Measurements from ENCODE around the gene SLAMF6.
"Not testable (repeated sequence)": the region's sequence is repeated elsewhere in the genome, so short reads cannot be mapped to it uniquely, and the experiment has no call there.

SLAMF6 gene

GRCh38 chr1:160522622-160523345 lies at the start of gene SLAMF6:
Gene SLAMF6 (minus strand): TSS chr1:160523255. CDS start chr1:160523192, 63 bp downstream.
- DNase-seq (ENCODE audit: low read depth in 2 of 2): peak in 1 of 2 experiments; percentile 52

DNA sequence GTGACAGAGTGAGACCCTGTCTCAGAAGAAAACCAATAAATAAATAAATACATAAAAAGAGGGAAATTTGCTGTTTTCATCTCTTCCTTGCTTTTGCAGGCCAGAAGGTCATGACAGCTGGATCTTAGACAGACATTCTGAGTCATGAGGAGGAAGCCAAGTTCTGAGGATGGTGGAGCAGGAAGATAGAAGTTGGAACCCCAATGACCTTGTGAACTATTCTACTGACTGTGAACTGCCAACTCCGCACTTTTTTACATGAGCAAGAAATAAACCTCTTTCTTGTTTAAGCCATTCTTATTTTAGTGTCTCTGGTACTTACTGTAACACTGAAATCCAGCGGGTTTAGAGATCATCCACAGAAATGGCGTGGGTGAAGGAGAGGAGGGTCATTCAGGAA lies 47.8 kb upstream of the SLAMF6 start:
- no peak for DNase-seq (ENCODE audit: low read depth in 2 of 2)

DNA sequence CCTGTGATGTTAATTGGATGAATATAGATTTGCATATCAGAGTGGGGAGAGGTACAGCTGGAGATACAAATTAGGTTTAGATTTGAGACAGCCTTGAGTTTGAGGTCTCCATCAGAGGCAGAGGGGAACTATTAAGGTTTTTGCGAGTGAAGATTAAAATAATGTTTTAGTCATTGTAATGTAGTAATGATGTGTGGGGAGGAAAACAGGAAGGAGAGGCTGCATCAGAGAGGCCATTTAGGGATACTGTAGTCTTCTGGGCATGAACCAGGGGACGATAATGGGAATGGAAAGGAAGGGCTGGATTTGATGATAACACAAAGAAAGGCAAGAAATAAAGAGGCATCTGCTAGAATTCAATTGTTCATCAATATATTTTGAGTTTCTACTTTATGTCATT lies 46.8 kb upstream of the SLAMF6 start:
- no peak for DNase-seq (ENCODE audit: low read depth in 2 of 2)

DNA sequence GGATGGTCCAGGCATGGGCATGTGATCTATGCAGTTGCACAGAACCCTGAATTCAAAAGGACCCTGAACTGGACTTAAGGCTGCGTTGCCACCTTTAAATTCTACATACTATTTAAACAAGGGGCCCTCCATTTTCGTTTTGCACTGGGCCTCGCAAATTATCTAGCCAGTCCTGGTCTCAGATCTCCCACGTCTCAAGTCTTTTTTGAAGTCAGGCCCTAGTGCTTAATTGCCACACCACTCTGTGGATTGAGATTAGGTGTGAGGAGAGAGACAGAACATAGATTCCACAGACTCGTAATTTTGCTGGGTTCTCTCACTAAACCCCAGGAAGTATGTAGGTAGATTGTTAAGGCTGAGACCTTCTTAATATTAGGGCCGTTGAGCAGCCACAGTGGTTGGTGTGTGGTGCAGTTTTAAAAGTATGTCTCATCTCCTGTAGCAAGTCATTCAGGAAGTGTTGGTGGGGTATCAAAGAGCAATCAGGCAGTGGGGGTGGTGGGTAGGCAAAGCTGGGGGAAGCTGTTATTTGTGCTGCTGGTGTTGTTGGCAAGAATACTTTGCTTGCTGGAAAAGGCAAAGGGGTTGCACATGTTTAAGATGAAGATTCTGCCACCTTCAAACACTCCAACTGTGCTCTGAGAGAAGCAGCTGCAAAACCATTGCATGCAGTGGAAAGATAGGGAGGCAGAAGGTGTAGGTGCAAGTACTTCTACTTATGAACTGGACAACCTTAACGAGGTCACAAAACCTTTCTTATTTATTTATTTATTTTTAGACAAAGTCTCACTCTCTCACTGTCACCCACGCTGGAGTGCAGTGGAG lies 45.0 kb upstream of the SLAMF6 start:
- peak; percentile 43 to 57 for DNase-seq (ENCODE audit: low read depth in 2 of 2)

DNA sequence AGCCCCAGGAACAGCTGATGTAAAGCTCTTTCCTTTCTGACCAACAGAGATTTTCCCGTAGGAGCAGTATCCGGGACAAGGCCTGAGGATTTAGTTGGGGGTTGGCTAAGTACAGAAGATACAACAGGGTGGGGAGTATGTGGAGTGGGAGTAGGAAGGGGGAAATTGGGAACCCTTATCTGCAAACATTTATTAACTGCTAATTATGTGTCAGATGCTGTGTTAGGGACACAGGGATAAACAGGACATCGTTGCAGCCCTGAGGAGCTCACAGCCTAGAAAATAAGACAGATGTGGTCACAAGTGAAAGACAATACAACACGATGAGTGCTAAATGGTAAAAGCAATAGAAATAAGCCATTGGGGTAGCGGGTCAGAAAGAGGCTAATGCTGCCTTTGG lies 44.3 kb upstream of the SLAMF6 start:
- DNase-seq (ENCODE audit: low read depth in 2 of 2): no peak

DNA sequence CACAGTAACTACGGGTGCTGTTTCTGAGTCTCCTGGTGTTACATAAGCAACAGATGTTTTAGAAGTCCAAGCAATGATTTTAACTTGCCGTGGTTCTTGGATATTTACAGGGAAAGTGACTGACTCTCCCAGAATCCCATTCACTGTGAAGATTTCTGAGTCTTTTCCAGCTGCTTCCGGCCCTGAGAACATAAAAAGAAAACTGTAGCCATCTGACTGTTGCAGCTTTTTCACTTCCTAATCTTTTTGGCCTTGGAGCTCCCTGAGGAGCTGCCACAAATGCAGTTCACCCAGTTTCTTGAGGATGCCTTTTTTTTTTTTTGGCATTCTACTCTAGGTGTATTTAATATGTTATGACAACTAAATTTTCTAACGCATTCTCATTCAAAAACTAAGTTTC lies 42.5 kb upstream of the SLAMF6 start:
- DNase-seq (ENCODE audit: low read depth in 2 of 2): no peak

GRCh38 chr1:160563230-160563629 lies 40.2 kb upstream of the SLAMF6 start:
- DNase-seq (ENCODE audit: low read depth in 2 of 2): not testable (repeated sequence)

GRCh38 chr1:160562745-160563144 lies 39.7 kb upstream of the SLAMF6 start:
- not testable (repeated sequence) for DNase-seq (ENCODE audit: low read depth in 2 of 2)

GRCh38 chr1:160560806-160561205 lies 37.8 kb upstream of the SLAMF6 start:
- DNase-seq (ENCODE audit: low read depth in 2 of 2): no peak

- DNase-seq (ENCODE audit: low read depth in 2 of 2): no peak
Observed at GRCh38 chr1:160560045-160560705, 37.1 kb upstream of the SLAMF6 start.

DNA sequence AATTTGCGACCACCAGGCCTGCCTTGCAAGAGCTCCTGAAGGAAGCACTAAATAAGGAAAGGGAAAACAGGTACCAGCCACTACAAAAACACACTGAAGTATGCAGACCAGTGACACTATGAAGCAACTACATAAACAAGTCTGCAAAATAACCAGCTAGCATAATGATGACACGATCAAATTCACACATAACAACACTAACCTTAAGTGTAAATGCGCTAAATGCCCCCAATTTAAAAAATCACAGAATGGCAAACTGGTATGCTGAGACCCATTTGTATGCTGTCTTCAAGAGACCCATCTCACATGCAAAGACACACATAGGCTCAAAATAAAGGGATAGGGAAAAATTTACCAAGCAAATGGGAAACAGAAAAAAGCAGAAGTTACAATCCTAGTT lies 36.4 kb upstream of the SLAMF6 start:
- DNase-seq (ENCODE audit: low read depth in 2 of 2): not testable (repeated sequence)

GRCh38 chr1:160558660-160559380 lies 35.8 kb upstream of the SLAMF6 start:
- DNase-seq (ENCODE audit: low read depth in 2 of 2): no peak

- DNase-seq (ENCODE audit: low read depth in 2 of 2): no peak
Observed at GRCh38 chr1:160553778-160554177, 30.7 kb upstream of the SLAMF6 start.

- no peak for DNase-seq (ENCODE audit: low read depth in 2 of 2)
Observed at GRCh38 chr1:160552425-160552824, 29.4 kb upstream of the SLAMF6 start.

GRCh38 chr1:160550572-160551034 lies 27.5 kb upstream of the SLAMF6 start:
- DNase-seq (ENCODE audit: low read depth in 2 of 2): peak; percentile 28 to 54

- no peak for DNase-seq (ENCODE audit: low read depth in 2 of 2)
Observed at GRCh38 chr1:160549665-160550006, 26.6 kb upstream of the SLAMF6 start.

- DNase-seq (ENCODE audit: low read depth in 2 of 2): no peak
Observed at GRCh38 chr1:160548960-160549664, 26.1 kb upstream of the SLAMF6 start.

GRCh38 chr1:160548183-160548582 lies 25.1 kb upstream of the SLAMF6 start:
- DNase-seq (ENCODE audit: low read depth in 2 of 2): no peak

DNA sequence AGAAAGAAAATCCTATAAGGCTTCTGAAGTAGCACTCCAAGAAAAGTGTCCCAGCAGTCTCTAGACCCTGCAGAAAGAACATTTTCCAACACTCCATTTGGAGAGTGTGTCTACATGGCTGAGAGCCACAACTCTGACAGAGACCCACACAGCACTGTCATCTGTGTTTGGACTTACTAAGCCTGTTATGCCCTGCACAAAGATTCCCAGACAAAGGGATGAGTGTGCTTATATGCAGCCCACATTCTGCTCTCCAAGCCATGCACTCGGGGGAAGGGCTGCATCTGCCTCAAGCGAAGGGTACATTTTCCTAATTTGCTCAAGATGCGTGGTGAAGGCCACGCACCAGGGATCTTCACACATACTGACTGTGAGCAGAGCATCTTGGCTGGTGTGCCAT lies 24.4 kb upstream of the SLAMF6 start:
- no peak for DNase-seq (ENCODE audit: low read depth in 2 of 2)

DNA sequence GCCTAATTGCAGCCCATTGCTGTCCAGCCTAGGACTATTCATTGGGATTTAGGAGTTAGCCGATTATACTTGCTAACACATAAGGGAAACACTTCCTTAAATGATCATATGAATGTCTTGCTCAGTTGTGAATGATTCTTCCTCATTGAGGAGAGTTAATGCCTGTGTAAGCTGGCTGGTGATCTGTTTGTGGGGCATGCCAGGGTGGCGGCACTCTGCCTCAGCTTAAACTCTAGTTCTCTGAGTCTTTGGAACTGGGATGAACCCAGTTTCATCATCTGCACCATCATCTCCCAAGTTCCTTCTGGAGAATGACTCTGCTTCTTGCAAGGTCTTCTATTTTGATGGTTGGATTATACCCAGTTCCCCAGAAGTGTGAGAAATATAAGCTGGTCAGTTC lies 23.9 kb upstream of the SLAMF6 start:
- DNase-seq (ENCODE audit: low read depth in 2 of 2): no peak

- no peak for DNase-seq (ENCODE audit: low read depth in 2 of 2)
Observed at GRCh38 chr1:160544647-160545046, 21.6 kb upstream of the SLAMF6 start.
